Heart left ventricle (tissue), 16 donors: ENCODE measurements around the gene PNPLA2. TPM values are rescaled to one million over a fixed set of nuclear protein-coding genes. Genes with fewer than 3 reads are reported as not detected.

ENCODE experiments used
- ATAC-seq, 4 donors: fragments of 200-7000 bp; cut with Tn5 transposase; one replicate each; pipeline ENCODE4 v1.9.1; 2020 to 2022; ENCODE audit warnings: moderate library complexity in 4 of 4, mild to moderate bottlenecking in 3 of 4, moderate number of reproducible peaks in 1 of 4
- DNase-seq, 5 donors: peaks; one replicate each; pipeline ENCODE4 v3.0.0-alpha.2; 2020
- H3K27ac ChIP-seq, 12 donors: fragments of 200-600 bp; sonication (generic) in 4 of 12; one replicate each; pipeline versions ENCODE4 v1.5.0 to v1.8.0; 2016 to 2022; ENCODE audit warnings: mild to moderate bottlenecking in 2 of 12
- H3K27me3 ChIP-seq, 9 donors: fragments of 200-600 bp; sonication (generic) in 2 of 9; one replicate each; pipeline versions ENCODE4 v1.5.1 to v1.8.0; 2016 to 2022; ENCODE audit warnings: mild to moderate bottlenecking in 3 of 9
- H3K36me3 ChIP-seq, 9 donors: fragments of 200-600 bp; sonication (generic) in 2 of 9; one replicate each; pipeline versions ENCODE4 v1.5.0 to v1.8.0; 2018 to 2022; ENCODE audit warnings: mild to moderate bottlenecking in 2 of 9
- H3K4me1 ChIP-seq, 12 donors: fragments of 200-600 bp; sonication (generic) in 4 of 12; one replicate each; pipeline versions ENCODE4 v1.5.0 to v1.8.0; 2016 to 2022; ENCODE audit warnings: mild to moderate bottlenecking in 3 of 12
- H3K4me3 ChIP-seq, 12 donors: fragments of 200-600 bp; sonication (generic) in 4 of 12; one replicate each; pipeline versions ENCODE4 v1.5.0 to v1.8.0; 2017 to 2022; ENCODE audit warnings: mild to moderate bottlenecking in 9 of 12, moderate library complexity in 4 of 12
- H3K9me3 ChIP-seq, 12 donors: fragments of 200-600 bp; sonication (generic) in 4 of 12; one replicate each; pipeline versions ENCODE4 v1.5.0 to v1.8.0; 2016 to 2022; ENCODE audit warnings: mild to moderate bottlenecking in 1 of 12
- POLR2A ChIP-seq, 2 donors: fragments of 450-650 bp; IDR thresholded peaks; one replicate each; pipeline ENCODE4 v1.6.1; 2017; ENCODE audit warnings: antibody characterized with exemption in 2 of 2, mild to moderate bottlenecking in 2 of 2, moderate library complexity in 2 of 2
- WGBS, 4 donors: extraction: QIAGEN DNeasy Blood & Tissue Kit in 2 of 4; methylation state at CpG; one replicate each; pipeline versions ENCODE4 v1.1.5 to v1.1.7; 2013 to 2018; 5-methylcytosine and 5-hydroxymethylcytosine counted together
- intact Hi-C, 10 donors: fragments of 100-400 bp; cut with DNase I; formaldehyde crosslinking; loops; one replicate each; pipeline versions ENCODE4 v1.11.1 to v1.14.2; 2022
- polyA plus RNA-seq, 2 donors: library from polyadenylated mRNA; stranded (reverse); fragments of 200-250 nt; gene quantifications; one replicate each; pipeline ENCODE4 v1.2.3, GENCODE V29; 2013
- total RNA-seq, 9 donors: library from RNA; depleted of rRNA in 2 of 9; stranded (reverse); fragments of >200 nt in 2 of 9; fragmentation: NEBNext Ultra II Directional in 3 of 9; extraction: Animal tissue kit (Norgen Biotek cat#: 25700) in 3 of 9; gene quantifications; one replicate each; pipeline versions ENCODE4 v1.1.0 to v1.2.4, GENCODE V29; 2016 to 2023
- TF ChIP-seq, protein P1 (sequence below), 12 donors: fragments of 200-600 bp; sonication (generic) in 4 of 12; IDR thresholded peaks; one replicate each; pipeline versions ENCODE4 v1.5.0 to v1.8.0; 2018 to 2022; ENCODE audit warnings: antibody characterized with exemption in 12 of 12, mild to moderate bottlenecking in 5 of 12
- donor health status: ischemic (EF 13 %, LVEDD 7.1; RV severe dilation, severe dysfunction).
- donor health status: healthy with polysubstance abuse.
- donor health status: DM: no; HTN: yes; CAD: no.
- donor health status: DM: no; HTN: no; CAD: no.
- donor health status: ischemic (EF 25% LVEDD 6.9; RV normal size, moderate dysfunction).
- donor health status: ischemic (EF 25% LVEDD 5.7; RV mildly dilated, moderate dysfunction).
- donor health status: healthy.
- donor health status: DM: yes; HTN: yes; CAD: no.
- donor health status: ischemic (EF 35%, LVEDD 5.7; RV mildly dilated, moderate dysfunction).
- donor health status: nonischemic (EF 11% LVEDD 7.7; RV severe dilation, severe dysfunction).
- donor health status: DM: yes; HTN: yes; CAD: no.
- donor health status: PGD.
- donor health status: ischemic (EF 29% LVEDD 5.4; RV normal size, mild dysfunction).
- donor health status: nonischemic (EF 23%, LVEDD 6.1; RV moderate dilation, normal function).

Gene PNPLA2
- total and polyA plus RNA-seq, 11 donors, result 112 to 348 (median 215) TPM

DNA sequence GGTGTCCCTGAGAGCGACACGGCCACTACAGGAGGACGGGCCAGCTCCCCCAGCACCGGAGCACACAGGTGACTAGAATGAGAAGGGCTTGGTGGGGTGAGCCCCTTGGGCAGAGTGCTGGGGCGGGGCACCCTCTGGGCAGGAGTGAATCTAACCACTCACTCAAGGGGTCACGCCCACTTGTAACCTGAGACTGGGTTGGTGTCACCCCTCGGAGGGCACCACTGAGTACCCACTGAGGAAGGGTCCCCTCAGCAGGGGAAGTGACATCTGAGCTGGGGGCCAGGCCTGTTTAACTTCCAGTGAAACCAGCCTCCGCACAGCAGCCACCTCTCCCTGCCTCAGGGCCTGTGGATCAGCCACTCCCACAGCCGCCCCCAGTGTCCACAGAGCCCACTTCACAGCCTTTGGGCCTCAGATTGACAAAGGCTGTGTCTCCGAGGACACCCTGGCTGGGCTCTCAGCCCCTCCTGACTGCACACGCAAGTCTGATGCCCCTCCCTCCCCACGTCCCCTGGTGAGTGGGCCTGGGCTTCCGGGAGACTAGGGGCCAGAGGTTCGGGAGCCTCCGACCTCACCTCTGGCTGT is 47.0 kb upstream of the PNPLA2 start:
- 80 to 89% (median 83%) methylated on average over 11 to 15 of the region's 15 CpGs for WGBS, 4 donors
- TF ChIP-seq, protein P1, sequence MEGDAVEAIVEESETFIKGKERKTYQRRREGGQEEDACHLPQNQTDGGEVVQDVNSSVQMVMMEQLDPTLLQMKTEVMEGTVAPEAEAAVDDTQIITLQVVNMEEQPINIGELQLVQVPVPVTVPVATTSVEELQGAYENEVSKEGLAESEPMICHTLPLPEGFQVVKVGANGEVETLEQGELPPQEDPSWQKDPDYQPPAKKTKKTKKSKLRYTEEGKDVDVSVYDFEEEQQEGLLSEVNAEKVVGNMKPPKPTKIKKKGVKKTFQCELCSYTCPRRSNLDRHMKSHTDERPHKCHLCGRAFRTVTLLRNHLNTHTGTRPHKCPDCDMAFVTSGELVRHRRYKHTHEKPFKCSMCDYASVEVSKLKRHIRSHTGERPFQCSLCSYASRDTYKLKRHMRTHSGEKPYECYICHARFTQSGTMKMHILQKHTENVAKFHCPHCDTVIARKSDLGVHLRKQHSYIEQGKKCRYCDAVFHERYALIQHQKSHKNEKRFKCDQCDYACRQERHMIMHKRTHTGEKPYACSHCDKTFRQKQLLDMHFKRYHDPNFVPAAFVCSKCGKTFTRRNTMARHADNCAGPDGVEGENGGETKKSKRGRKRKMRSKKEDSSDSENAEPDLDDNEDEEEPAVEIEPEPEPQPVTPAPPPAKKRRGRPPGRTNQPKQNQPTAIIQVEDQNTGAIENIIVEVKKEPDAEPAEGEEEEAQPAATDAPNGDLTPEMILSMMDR (IDR thresholded peaks at IDR 0.05), result no peak
- TF ChIP-seq POLR2A (IDR thresholded peaks at IDR 0.05), result no peak
- Histone ChIP-seq H3K4me1 (peaks cover 0 to 30% (median 18%) of the 10 kb centered on the region in 12 donors), H3K27ac (no peak overlapping the region), H3K9me3 (no peaks in the 10 kb centered on the region), H3K27me3 (no peaks in the 10 kb centered on the region), H3K36me3 (peaks cover 0 to 65% (median 48%) of the 10 kb centered on the region in 9 donors), H3K4me3 (no peak overlapping the region)
- intact Hi-C loops, result no loop called here
- ATAC-seq (no peak), DNase-seq (peak in 1 of 5 donors; percentile 17)

DNA sequence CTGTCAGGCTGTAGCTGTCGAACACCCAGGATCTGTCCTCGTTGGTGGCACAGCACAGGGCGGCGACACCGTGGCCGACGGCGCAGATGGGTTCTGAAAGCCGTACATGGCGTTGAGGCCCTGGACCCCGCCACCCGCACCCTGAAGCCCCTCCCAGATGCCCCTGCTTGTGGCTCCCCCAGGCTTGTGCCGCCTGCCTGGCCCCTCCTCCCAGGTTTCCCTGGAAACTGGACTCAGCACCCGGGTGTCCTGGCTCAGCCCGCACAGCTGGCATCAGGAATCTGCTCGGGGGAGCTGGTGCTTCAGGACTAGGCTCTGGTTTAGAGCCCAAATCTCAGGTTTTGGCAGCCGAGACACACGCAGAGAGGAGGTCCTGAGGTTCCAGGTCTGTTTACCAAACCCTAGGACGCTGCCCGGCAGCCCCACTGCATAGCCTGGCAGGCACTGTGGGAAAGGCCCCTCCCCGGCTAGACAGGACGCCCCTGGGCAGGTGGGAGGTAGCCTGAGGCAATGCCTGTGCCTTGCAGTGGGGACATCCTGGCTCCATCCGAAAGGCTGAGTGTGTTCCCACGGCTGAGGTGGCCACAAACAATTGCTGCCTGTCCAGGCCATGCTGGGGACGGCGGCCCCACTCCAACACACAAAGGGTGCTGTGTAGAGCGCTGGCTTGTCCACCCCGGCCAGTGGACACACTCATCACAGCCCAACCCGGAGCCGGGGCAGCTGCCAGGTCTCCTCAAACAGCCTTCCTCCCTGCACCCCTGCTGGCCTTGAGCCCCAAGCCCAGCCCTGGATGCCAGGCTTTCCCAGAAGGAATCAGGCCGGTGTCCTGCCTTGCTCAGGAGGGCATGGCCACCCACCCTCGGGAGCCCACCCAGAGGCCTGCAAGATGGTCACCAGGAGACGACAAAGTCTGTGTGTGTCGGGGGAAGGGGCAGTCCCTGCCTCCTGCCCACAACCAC is 46.0 kb upstream of the PNPLA2 start:
- Histone ChIP-seq H3K36me3 (peaks cover 0 to 58% (median 39%) of the 10 kb centered on the region in 9 donors), H3K4me3 (no peak overlapping the region), H3K27ac (no peak overlapping the region), H3K27me3 (no peaks in the 10 kb centered on the region), H3K9me3 (no peaks in the 10 kb centered on the region), H3K4me1 (peaks cover 0 to 32% (median 19%) of the 10 kb centered on the region in 12 donors)
- no peak for DNase-seq
- no peak for ATAC-seq
- 74 to 84% (median 84%) methylated on average over 19 to 34 of the region's 34 CpGs for WGBS, 4 donors
- TF ChIP-seq POLR2A (IDR thresholded peaks at IDR 0.05), result no peak
- TF ChIP-seq, protein P1 (IDR thresholded peaks at IDR 0.05), result no peak
- intact Hi-C loops, result no loop called here

- Histone ChIP-seq H3K9me3 (no peaks in the 10 kb centered on the region), H3K36me3 (peaks cover 0 to 58% (median 39%) of the 10 kb centered on the region in 9 donors), H3K4me1 (peaks cover 0 to 38% (median 25%) of the 10 kb centered on the region in 12 donors), H3K27ac (no peak overlapping the region), H3K4me3 (no peak overlapping the region), H3K27me3 (no peaks in the 10 kb centered on the region)
- intact Hi-C loops, result no loop called here
- DNase-seq, result peak in 1 of 5 donors; percentile 17
- no peak for ATAC-seq
- 81 to 91% (median 86%) methylated on average over 3 to 5 of the region's 5 CpGs for WGBS, 4 donors
- TF ChIP-seq, protein P1 (IDR thresholded peaks at IDR 0.05), result no peak
- no peak for TF ChIP-seq POLR2A (IDR thresholded peaks at IDR 0.05)
Measured at GRCh38 chr11:773425-773824, 45.3 kb upstream of the PNPLA2 start.

DNA sequence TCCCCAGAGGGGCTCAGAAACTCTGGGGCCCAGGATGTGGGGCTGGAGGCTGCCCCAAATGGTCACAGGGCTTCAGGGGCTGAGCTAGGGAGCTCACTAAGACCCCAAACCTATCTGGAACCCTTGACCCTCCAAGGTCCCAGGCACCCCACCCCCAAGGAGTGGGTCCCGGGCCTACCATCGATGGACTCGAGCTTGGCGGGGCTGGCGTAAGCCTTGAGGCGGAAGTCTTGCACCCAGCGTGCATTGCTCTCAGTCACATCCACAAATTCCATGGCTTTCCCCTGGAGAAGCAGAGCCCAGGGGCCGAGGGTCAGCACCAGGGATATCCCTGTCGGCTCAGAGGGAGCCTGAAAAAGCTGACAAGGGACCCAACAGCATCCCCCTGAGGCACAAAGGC is 44.9 kb upstream of the PNPLA2 start:
- intact Hi-C loops, result no loop called here
- 79 to 93% (median 88%) methylated on average over 2 to 9 of the region's 9 CpGs for WGBS, 4 donors
- DNase-seq (no peak), ATAC-seq (no peak)
- TF ChIP-seq, protein P1 (IDR thresholded peaks at IDR 0.05), result no peak
- no peak for TF ChIP-seq POLR2A (IDR thresholded peaks at IDR 0.05)
- Histone ChIP-seq H3K36me3 (peaks cover 0 to 56% (median 36%) of the 10 kb centered on the region in 9 donors), H3K27ac (no peak overlapping the region), H3K27me3 (no peaks in the 10 kb centered on the region), H3K9me3 (no peaks in the 10 kb centered on the region), H3K4me3 (no peak overlapping the region), H3K4me1 (peaks cover 0 to 42% (median 27%) of the 10 kb centered on the region in 12 donors)
